ENCODE data around the gene FRRS1. TPM values are rescaled to one million over a fixed set of nuclear protein-coding genes. Genes with fewer than 3 reads are reported as not detected.

Gene FRRS1
- polyA plus RNA-seq, 2 of the 4 experiments (the other 2 are of a cell fraction): 2.4 to 4.9 TPM

DNA sequence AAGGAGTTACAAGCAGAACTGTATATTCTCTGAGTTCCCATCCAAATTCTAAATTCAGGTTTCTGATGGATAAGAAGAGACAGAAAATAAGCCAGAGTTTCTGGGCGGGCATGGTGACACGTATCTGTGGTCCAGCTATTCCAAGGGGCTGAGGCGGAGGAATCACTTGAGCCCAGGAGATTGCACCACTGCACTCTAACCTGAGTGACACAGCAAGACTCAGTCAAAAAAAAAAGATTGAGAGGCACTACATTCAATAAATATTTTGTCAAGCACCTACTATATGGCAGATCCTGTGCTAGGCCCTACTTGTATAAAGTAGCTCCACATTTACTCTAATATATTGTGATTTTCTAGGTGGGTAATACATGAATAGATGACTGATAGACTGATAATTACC lies 6.4 kb upstream of the FRRS1 start:
- no peak overlapping the region for H3K27ac ChIP-seq
- ATAC-seq: no peak
- no peak for DNase-seq (ENCODE audit: low read depth in 1 of 2, low spot score in 1 of 2)
- H3K4me1 ChIP-seq: no peaks in the 10 kb centered on the region
- H3K9me3 ChIP-seq: no peaks in the 10 kb centered on the region
- no peak overlapping the region for H3K4me3 ChIP-seq
- no peak for FAIRE-seq
- H3K4me2 ChIP-seq: no peak overlapping the region
- CTCF ChIA-PET: interaction anchor here (0.6 kb wide), 1 partner anchor 675 kb away, joined by 3 read pairs; no protein-coding TSS in a partner anchor
- POLR2A ChIA-PET: interaction anchor here (0.6 kb wide), 1 partner anchor 29 kb away, joined by 4 read pairs; no protein-coding TSS in a partner anchor
- WGBS (ENCODE audit: missing lambda C conversion rate): 81% methylated on average over 3 of the region's 3 CpGs
- TF ChIP-seq CTCF (IDR thresholded peaks at IDR 0.05): no peak
- TF ChIP-seq CBX8 (IDR thresholded peaks at IDR 0.05): no peak
- TF ChIP-seq, protein P1, sequence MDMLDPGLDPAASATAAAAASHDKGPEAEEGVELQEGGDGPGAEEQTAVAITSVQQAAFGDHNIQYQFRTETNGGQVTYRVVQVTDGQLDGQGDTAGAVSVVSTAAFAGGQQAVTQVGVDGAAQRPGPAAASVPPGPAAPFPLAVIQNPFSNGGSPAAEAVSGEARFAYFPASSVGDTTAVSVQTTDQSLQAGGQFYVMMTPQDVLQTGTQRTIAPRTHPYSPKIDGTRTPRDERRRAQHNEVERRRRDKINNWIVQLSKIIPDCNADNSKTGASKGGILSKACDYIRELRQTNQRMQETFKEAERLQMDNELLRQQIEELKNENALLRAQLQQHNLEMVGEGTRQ (IDR thresholded peaks at IDR 0.05): no peak
- no peak for TF ChIP-seq RCOR1 (IDR thresholded peaks at IDR 0.05; ENCODE audit: low read depth, low read length)
- TF ChIP-seq SMC3 (IDR thresholded peaks at IDR 0.05): no peak
- TF ChIP-seq SREBF2 (IDR thresholded peaks at IDR 0.05): no peak
- no peak for TF ChIP-seq ESRRA (IDR thresholded peaks at IDR 0.05; ENCODE audit: borderline replicate concordance, low read length)
- TF ChIP-seq, protein P2, sequence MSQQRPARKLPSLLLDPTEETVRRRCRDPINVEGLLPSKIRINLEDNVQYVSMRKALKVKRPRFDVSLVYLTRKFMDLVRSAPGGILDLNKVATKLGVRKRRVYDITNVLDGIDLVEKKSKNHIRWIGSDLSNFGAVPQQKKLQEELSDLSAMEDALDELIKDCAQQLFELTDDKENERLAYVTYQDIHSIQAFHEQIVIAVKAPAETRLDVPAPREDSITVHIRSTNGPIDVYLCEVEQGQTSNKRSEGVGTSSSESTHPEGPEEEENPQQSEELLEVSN (IDR thresholded peaks at IDR 0.05; ENCODE audit: borderline replicate concordance, low read depth): no peak
- no peak for TF ChIP-seq RARB (CRISPR knock-in tag; IDR thresholded peaks at IDR 0.05)
- TF ChIP-seq CBX2 (IDR thresholded peaks at IDR 0.05; ENCODE audit: borderline replicate concordance, low read depth): no peak
- TF ChIP-seq PHF8 (IDR thresholded peaks at IDR 0.05; ENCODE audit: borderline replicate concordance, low read depth): no peak
- TF ChIP-seq RFX5 (IDR thresholded peaks at IDR 0.05): no peak
- TF ChIP-seq FOXS1 (CRISPR knock-in tag; IDR thresholded peaks at IDR 0.05): no peak
- TF ChIP-seq HOXB13 (CRISPR knock-in tag; IDR thresholded peaks at IDR 0.05; ENCODE audit: low read depth): no peak
- TF ChIP-seq EP300 (IDR thresholded peaks at IDR 0.05): no peak
- no peak for TF ChIP-seq POLR2AphosphoS2 (conservative IDR thresholded peaks at IDR 0.05; ENCODE audit: low read length)
- TF ChIP-seq EHMT2 (IDR thresholded peaks at IDR 0.05; ENCODE audit: low read depth): no peak

DNA sequence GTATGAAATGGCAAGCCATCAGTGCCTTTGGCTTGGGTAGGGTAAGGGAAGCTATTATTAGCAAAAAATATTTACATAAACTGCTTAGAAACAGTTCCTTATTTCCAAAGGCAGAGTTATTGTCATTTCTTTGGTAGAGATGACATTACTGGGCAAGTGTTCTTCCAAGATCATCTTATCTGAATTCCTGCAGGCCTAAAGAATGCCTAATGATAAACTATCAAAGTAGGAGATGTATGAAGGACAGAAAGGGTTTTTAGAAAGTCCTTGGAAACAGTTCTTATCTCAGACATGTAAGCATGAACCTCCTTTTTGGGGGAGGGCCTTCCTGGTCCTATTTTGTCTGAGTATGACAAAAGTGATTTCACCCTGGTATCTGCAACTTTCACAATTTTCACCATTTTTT lies 5.1 kb upstream of the FRRS1 start:
- POLR2A ChIA-PET: no interaction called here
- DNase-seq (ENCODE audit: low read depth in 1 of 2, low spot score in 1 of 2): no peak
- no peak for FAIRE-seq
- H3K4me3 ChIP-seq: no peak overlapping the region
- H3K4me1 ChIP-seq: 0 out of 3 replicates have a peak, but pooled peaks cover 4% of the 10 kb centered on the region
- H3K27ac ChIP-seq: no peak overlapping the region
- no peak for ATAC-seq
- TF ChIP-seq MAX (IDR thresholded peaks at IDR 0.05): no peak
- TF ChIP-seq, protein P3, sequence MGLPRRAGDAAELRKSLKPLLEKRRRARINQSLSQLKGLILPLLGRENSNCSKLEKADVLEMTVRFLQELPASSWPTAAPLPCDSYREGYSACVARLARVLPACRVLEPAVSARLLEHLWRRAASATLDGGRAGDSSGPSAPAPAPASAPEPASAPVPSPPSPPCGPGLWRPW (IDR thresholded peaks at IDR 0.05): no peak
- no peak for TF ChIP-seq CBX2 (IDR thresholded peaks at IDR 0.05; ENCODE audit: borderline replicate concordance, low read depth)
- TF ChIP-seq FOSB (CRISPR knock-in tag; IDR thresholded peaks at IDR 0.05): no peak
- no peak for TF ChIP-seq FOSL2 (IDR thresholded peaks at IDR 0.05)
- no peak for TF ChIP-seq FOSL2 (CRISPR knock-in tag; IDR thresholded peaks at IDR 0.05)
- TF ChIP-seq, protein P2 (IDR thresholded peaks at IDR 0.05; ENCODE audit: borderline replicate concordance, low read depth): no peak
- no peak overlapping the region for H3K4me2 ChIP-seq
- CTCF ChIA-PET: no interaction called here
- no peaks in the 10 kb centered on the region for H3K9me3 ChIP-seq

Data from A549 (cell line).